SH-SY5Y (cell line): Measurements from ENCODE around the gene ABI1.

Experiments
- GATA2 ChIP-seq: IDR thresholded peaks from 2 replicates; pipeline ENCODE4 v1.6.1; 2011; ENCODE audit warnings: mild to moderate bottlenecking, low read depth, low read length
- GATA3 ChIP-seq: IDR thresholded peaks from 2 replicates; pipeline ENCODE4 v1.6.1; 2011; ENCODE audit warnings: low read depth, mild to moderate bottlenecking, low read length, moderate library complexity

ABI1 gene

DNA sequence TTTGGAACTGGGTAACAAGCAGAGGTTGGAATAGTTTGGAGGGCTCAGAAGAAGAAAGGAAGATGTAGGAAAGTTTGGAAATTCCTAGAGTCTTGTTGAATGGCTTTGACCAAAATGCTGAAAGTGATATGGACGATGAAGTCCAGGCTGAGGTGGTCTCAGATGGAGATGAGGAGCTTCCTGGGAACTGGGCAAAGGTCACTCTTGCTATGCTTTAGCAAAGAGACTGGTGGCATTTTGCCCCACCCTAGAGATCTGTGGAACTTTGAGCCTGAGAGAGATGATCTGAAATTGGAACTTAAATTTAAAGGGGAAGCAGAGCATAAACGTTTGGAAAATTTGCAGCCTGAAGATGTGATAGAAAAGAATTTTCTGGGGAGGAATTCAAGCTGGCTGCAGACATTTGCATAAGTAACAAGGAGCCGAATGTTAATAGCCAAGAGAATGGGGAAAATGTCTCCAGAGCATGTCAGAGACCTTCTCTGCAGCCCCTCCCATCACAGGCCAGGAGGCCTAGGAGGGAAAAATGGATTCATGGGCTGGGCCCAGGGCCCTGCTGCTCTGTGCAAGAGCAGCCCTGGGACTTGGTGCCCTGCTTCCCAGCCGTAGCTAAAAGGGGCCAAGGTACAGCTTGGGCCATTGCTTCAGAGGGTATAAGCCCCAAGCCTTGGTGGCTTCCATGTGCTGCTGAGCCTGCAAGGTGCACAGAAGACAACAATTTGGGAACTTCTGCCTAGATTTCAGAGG, 159.7 kb downstream of the ABI1 start:
- no peak for TF ChIP-seq GATA3
- TF ChIP-seq GATA2: no peak

- TF ChIP-seq GATA2 (no peak), GATA3 (no peak)
Observed at GRCh38 chr10:26699631-26700030, 161.1 kb downstream of the ABI1 start.

DNA sequence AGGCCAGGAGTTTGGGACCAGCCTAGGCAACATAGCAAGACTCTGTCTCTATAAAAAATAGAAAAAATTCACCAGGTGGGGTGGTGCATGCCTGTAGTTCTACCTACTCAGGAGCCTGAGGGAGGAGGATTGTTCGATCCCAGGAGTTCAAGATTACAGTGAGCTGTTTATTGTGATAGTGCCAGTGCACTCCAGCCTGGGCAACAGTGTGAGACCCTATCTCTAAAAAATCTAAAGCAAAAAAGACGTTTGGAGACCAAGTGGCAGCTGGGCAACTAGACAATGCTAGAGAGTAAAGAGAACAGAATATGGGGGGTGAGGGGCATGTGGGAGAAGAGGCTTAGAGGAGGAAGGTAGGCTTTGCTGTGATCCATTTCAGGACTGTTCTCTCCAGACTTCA, 161.8 kb downstream of the ABI1 start:
- TF ChIP-seq GATA2: no peak
- no peak for TF ChIP-seq GATA3

- TF ChIP-seq GATA3 (no peak), GATA2 (no peak)
Observed at GRCh38 chr10:26697922-26698608, 162.7 kb downstream of the ABI1 start.

DNA sequence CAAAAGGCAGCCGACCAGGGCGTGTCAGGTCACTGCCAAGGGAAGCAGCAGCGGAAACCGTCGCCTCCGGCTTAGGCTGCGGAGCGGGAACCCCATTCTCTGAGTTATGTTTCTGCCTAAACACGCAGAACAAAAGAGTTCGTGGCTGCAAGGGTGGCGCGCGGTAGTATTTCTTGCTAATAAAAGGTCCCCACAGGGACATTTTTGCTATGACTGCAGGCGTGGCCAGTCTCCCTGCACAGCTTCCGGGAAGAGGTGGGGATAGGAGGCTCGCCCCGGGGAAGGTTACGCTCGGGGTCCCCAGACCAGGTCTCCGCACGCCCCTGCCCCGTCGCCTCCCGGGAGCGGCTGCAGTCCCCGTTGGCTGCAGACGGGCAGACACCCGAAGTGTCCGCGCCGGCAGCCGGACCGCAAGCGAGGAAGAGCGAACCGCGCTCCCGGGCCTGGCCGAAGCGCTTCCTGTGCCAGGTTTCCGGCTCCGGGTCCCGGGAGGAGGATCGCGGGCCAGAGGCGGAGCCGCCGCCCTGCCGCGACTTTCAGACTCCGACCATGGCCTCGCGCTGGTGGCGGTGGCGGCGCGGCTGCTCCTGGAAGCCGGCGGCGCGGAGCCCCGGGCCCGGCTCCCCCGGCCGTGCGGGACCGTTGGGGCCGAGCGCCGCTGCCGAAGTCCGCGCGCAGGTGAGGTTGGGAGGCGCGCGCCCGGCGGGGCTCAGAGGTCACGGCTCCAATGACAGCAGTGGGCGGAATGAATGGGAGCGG, 163.4 kb downstream of the ABI1 start, which contains the start of gene PDSS1:
Gene PDSS1, plus strand, starts transcription at position 539 of the 759 bp plus-strand sequence. Its CDS starts 11 bp downstream, at position 550.
- no peak for TF ChIP-seq GATA2
- no peak for TF ChIP-seq GATA3

DNA sequence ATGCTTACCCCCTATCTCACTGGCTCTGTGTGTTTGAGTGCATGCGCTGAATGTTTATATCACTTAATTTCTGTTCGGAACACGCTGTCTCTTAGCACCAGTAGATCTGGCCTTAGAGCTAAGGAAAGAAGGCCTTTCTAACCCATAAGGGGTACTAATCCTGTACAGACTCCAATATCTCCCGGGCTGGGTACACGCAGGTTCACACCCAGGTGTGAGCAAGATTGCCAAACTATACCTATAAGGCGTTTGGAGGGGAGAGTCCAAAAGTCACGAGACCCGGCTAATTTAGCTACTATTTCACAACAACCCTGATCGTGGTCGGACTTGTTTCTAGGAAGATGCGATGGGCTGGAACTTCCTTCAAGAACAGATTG, 164.0 kb downstream of the ABI1 start:
- no peak for TF ChIP-seq GATA2
- no peak for TF ChIP-seq GATA3
